RPMI8226 (cell line): ENCODE results near the gene CYB561D2.
"Not testable (repeated sequence)": the region's sequence is repeated elsewhere in the genome, so short reads cannot be mapped to it uniquely, and the experiment has no call there.

Experiments used
- DNase-seq: peaks from one replicate; pipeline ENCODE4 v3.0.0-alpha.2; 2015

CYB561D2 gene

GRCh38 chr3:50350527-50351322 lies at the start of gene CYB561D2, which contains the start of gene NPRL2:
Gene CYB561D2 (plus strand): TSS chr3:50350862. CDS start chr3:50351434, 572 bp downstream.
Gene NPRL2 (minus strand): TSS chr3:50350775. CDS start chr3:50350652, 123 bp downstream.
- DNase-seq = peak; percentile 97

GRCh38 chr3:50302095-50303012 lies 48.3 kb upstream of the CYB561D2 start:
- no peak for DNase-seq

GRCh38 chr3:50303013-50303815 lies 47.4 kb upstream of the CYB561D2 start, which contains the start of gene HYAL1:
Gene HYAL1 (minus strand): TSS chr3:50303574. CDS start chr3:50302956, 618 bp downstream.
- DNase-seq = no peak

- no peak for DNase-seq
These were observed 46.1 kb upstream of the CYB561D2 start for GRCh38 chr3:50304601-50305000.

- not testable (repeated sequence) for DNase-seq
These were observed 38.6 kb upstream of the CYB561D2 start for GRCh38 chr3:50312041-50312440.

- peak; percentile 42 for DNase-seq
These were observed 36.3 kb upstream of the CYB561D2 start for GRCh38 chr3:50314342-50314741.

- no peak for DNase-seq
These were observed 35.8 kb upstream of the CYB561D2 start for GRCh38 chr3:50314816-50315215.

GRCh38 chr3:50316657-50317242 lies 33.9 kb upstream of the CYB561D2 start:
- no peak for DNase-seq

- no peak for DNase-seq
These were observed 33.4 kb upstream of the CYB561D2 start for GRCh38 chr3:50317300-50317699.

GRCh38 chr3:50318163-50318562 lies 32.5 kb upstream of the CYB561D2 start:
- no peak for DNase-seq

- no peak for DNase-seq
These were observed 32.0 kb upstream of the CYB561D2 start for GRCh38 chr3:50318615-50319014.

- no peak for DNase-seq
These were observed 31.3 kb upstream of the CYB561D2 start for GRCh38 chr3:50319181-50319893.

- DNase-seq = no peak
These were observed 30.6 kb upstream of the CYB561D2 start for GRCh38 chr3:50319894-50320625.

GRCh38 chr3:50320853-50321335 lies 29.8 kb upstream of the CYB561D2 start:
- peak; percentile 84 for DNase-seq

- peak; percentile 92 for DNase-seq
These were observed 29.1 kb upstream of the CYB561D2 start for GRCh38 chr3:50321336-50322114.

GRCh38 chr3:50322115-50322385 lies 28.6 kb upstream of the CYB561D2 start:
- no peak for DNase-seq

- no peak for DNase-seq
These were observed 28.1 kb upstream of the CYB561D2 start, which contains the start of gene HYAL2 for GRCh38 chr3:50322386-50323091. Gene HYAL2 (minus strand): TSS chr3:50322745. CDS start chr3:50320489, 2,256 bp downstream.

- no peak for DNase-seq
These were observed 27.5 kb upstream of the CYB561D2 start for GRCh38 chr3:50323092-50323600.

GRCh38 chr3:50323614-50324199 lies 27.0 kb upstream of the CYB561D2 start:
- no peak for DNase-seq
